Globus pallidus (tissue), 1 donor: ENCODE results near the gene KIF16B.
"Not testable (repeated sequence)": the region's sequence is repeated elsewhere in the genome, so short reads cannot be mapped to it uniquely, and the experiment has no call there.

Experiments used
- DNase-seq: peaks from one replicate; pipeline ENCODE4 v3.0.0-alpha.2; 2015; ENCODE audit warnings: low spot score

The KIF16B gene

DNA sequence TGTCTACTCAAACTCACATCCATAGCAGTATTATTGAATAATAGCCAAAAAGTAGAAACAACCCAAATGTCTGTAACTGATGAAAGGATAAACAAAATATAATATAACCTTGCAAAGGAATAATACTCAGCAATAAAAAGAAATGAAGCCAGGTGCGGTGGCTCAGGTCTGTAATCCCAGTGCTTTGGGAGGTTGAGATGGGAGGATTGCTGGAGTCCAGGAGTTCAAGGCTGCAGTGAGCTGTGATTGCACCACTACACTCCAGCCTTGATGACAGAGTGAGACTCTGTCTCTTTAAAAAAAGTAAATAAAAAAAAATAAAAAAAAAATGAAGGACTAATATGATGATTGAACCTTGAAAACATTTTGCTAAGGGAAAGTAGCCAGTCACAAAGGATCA lies 22.1 kb upstream of the KIF16B start:
- no peak for DNase-seq

- no peak for DNase-seq
Measured at GRCh38 chr20:16590041-16590633, 16.9 kb upstream of the KIF16B start.

- DNase-seq: no peak
Measured at GRCh38 chr20:16589623-16590022, 16.4 kb upstream of the KIF16B start.

GRCh38 chr20:16588241-16588640 lies 15.0 kb upstream of the KIF16B start:
- DNase-seq: no peak

DNA sequence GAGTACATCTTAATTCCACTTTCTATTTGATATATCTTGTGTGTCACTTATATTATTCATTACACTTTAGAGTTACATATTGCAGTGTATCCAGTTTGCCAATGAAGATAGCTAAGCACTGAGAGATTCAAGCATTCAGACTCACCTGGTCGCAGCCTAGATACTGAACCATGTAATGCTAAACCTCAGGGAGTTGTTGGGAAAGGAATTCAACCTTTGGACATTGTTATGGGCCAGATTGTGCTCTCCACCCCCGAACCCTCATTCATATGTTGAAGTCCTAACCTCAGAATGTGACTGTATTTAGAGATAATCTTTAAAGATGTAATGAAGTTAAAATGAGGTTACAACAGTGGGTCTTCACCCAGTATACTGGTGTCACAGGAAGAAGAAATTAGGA lies 13.8 kb upstream of the KIF16B start:
- no peak for DNase-seq

GRCh38 chr20:16583474-16583873 lies 10.2 kb upstream of the KIF16B start:
- no peak for DNase-seq

GRCh38 chr20:16581241-16581640 lies 8.0 kb upstream of the KIF16B start:
- no peak for DNase-seq

- DNase-seq: no peak
Measured at GRCh38 chr20:16580620-16581019, 7.4 kb upstream of the KIF16B start.

DNA sequence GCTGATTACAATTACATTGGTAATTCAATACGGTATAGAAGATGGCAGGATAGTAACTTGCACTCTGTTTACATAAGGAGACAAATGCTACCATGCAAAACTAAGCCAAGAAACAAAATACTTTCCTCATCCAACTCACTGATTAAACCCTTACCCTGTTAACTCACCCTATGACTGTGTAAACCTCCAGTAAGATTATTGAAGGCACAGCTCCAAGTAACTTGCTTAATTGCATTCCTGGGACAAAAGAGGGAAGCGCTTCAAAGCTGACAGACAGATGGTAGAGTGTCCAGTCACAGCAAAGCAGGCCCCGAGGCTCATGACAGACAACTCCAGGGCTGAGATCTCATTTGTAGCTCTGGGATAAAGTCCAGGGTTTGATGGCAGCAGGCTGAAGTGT lies 6.9 kb upstream of the KIF16B start:
- DNase-seq: no peak

DNA sequence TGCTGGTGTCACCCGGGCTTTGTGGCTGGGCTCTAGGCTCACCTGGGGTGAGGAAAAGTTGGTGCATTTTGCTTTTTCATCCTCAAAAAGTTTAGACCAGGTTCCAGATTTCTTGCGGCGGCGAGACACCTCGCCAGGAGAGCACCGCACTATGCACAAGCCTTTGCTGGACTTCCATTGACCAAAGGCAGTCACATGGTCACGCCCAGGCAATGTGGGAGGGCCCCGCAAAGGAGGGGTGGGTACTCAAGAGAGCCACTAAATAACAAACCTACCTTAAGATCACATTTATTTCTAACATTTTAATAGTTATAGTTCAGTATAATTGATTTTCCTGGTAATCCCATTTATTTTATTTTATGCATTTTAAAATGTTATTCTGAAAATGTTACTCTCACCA lies 3.0 kb upstream of the KIF16B start:
- DNase-seq: no peak

- DNase-seq: no peak
Measured at GRCh38 chr20:16575390-16576140, 2.3 kb upstream of the KIF16B start.

DNA sequence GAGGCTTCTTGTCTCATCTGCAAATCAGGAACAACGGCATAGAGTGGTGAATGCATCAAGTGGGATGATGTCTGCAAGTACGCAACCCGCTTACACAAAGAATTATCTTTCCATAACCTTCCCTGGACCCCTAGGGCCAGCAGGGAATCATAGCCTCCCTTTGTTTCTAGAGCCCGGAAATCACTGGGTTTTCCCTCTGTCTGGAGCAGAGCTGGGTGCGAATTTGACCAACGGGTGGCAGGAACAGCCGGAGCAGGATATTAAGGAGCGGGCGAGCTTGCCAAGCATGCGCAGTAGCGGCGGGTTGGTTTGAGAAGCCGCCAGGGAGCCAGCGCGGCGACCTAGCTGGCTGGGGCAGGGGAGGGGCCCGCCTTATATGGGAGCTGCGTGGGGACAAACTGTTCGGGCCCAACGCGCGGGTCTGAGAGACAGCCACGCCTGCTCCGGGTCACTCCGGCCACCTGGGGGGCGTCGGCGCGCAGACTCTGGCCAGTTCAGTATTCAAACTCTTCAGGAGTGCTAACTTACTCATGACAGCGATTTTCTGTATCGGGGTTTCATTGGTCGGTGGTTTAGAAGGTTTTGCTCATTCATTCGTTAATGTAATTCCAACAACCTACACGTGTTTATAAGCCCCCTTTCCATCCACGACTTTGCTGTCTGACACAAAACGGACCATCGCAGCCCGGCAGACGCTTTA lies 1.6 kb upstream of the KIF16B start:
- peak; percentile 79 for DNase-seq

GRCh38 chr20:16571333-16571732 lies 1.9 kb downstream of the KIF16B start:
- no peak for DNase-seq

- no peak for DNase-seq
Measured at GRCh38 chr20:16569246-16570153, 3.7 kb downstream of the KIF16B start.

- no peak for DNase-seq
Measured at GRCh38 chr20:16566080-16566479, 7.2 kb downstream of the KIF16B start.

DNA sequence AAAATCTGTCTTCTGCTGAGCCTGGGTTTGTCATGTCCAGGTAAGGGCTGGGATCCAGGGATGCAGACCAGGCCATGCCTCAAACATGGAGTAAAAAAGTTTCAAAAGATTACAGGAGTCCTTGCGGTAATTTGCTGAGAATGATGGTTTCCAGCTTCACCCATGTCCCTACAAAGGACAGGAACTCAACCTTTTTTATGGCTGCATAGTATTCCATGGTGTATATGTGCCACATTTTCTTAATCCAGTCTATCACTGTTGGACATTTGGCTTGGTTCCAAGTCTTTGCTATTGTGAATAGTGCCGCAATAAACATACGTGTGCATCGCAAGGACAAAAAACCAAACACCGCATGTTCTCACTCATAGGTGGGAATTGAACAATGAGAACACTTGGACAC lies 9.2 kb downstream of the KIF16B start:
- DNase-seq: not testable (repeated sequence)

- no peak for DNase-seq
Measured at GRCh38 chr20:16563066-16563806, 10.0 kb downstream of the KIF16B start.

- no peak for DNase-seq
Measured at GRCh38 chr20:16562259-16562658, 11.0 kb downstream of the KIF16B start.

GRCh38 chr20:16560661-16561060 lies 12.6 kb downstream of the KIF16B start:
- no peak for DNase-seq

GRCh38 chr20:16560216-16560615 lies 13.0 kb downstream of the KIF16B start:
- DNase-seq: no peak

DNA sequence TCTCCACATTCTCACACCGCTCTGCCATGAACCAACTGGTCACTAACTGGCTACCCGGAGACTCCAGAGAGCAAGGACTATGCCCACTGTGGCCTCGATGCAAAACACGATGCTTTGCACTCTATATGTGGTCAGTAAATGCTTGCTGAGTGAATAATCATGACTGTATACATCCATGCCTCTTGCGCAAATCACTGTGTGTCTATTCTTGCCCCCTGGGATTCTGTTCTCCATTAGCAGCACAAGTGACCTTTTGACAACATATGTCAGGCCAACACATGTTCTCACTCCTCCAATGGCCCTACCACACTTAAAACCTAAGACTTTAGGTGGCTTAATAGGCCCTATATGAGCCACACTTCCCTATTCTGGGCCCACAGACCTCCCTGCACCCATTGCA lies 16.9 kb downstream of the KIF16B start:
- no peak for DNase-seq

DNA sequence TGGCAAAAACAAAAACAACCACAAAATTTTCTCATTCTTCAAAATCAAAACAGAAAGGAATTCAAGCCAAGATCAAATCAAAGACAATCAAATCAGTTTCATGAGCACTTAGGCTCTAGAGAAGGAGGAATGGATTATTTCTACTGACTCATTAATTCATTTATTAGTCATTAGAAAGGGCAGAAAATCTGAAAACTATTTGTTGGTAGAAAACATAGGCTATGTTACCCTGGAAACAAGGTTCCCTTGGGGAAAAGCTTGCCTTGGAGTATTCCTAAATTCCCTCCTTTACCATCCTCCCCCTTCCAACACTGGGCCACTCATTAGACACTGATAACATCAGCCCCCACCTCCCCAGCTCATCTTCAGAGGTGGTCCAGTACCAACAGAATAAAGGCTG lies 17.5 kb downstream of the KIF16B start:
- no peak for DNase-seq
